ENCODE measurements around the gene FNBP1.

Gene FNBP1

GRCh38 chr9:129964901-129965734 lies 77.9 kb downstream of the FNBP1 start (continued):
- TF ChIP-seq ZNF146 (tag by site-specific recombination; IDR thresholded peaks at IDR 0.05) = no peak
- TF ChIP-seq ZNF629 (tag by site-specific recombination; IDR thresholded peaks at IDR 0.05) = no peak

GRCh38 chr9:129962889-129963703 lies 79.9 kb downstream of the FNBP1 start:
- H3K27ac ChIP-seq (ENCODE audit: extremely low read depth, low read depth, low read length) = no peak overlapping the region
- H3K4me3 ChIP-seq (ENCODE audit: low read depth, low read length) = peak overlapping the region; percentile 21
- H3K4me1 ChIP-seq (ENCODE audit: control insufficient read depth, insufficient read depth, low read length) = peaks cover 5% of the 10 kb centered on the region; the same call in 1 of the 2 replicates
- no peak for TF ChIP-seq ZNF549 (tag by site-specific recombination; IDR thresholded peaks at IDR 0.05)
- no peak for TF ChIP-seq ZNF175 (tag by site-specific recombination; IDR thresholded peaks at IDR 0.05)
- TF ChIP-seq SALL2 (tag by site-specific recombination; IDR thresholded peaks at IDR 0.05; ENCODE audit: borderline replicate concordance) = no peak
- TF ChIP-seq MEIS1 (CRISPR knock-in tag; IDR thresholded peaks at IDR 0.05; ENCODE audit: borderline replicate concordance) = 0 out of 2 replicates have a peak, but pooled peaks have one; percentile 23
- TF ChIP-seq PRDM1 (tag by site-specific recombination; IDR thresholded peaks at IDR 0.05) = peak; percentile 62
- peak; percentile 33; the same call in 1 of the 2 replicates for TF ChIP-seq ZNF362 (tag by site-specific recombination; IDR thresholded peaks at IDR 0.05)
- TF ChIP-seq YY1 (tag by site-specific recombination; IDR thresholded peaks at IDR 0.05) = no peak
- peaks cover 0 to 3% of the 10 kb centered on the region in 2 experiments; a peak in 2 of 3 replicates for H3K36me3 ChIP-seq (ENCODE audit: control insufficient read depth in 2 of 2, insufficient read depth in 1 of 2, low read length in 2 of 2)
- POLR2A ChIA-PET = interaction anchor here (1.2 kb wide), 1 partner anchor 11 kb away, joined by 3 read pairs; no protein-coding TSS in a partner anchor
- CTCF ChIA-PET = interaction anchor here (0.6 to 1.2 kb wide), 4 partner anchors 10 to 23 kb away, joined by 3 to 8 read pairs (median 4); no protein-coding TSS in a partner anchor
- no peaks in the 10 kb centered on the region for H3K9me3 ChIP-seq (ENCODE audit: control insufficient read depth, insufficient read depth, low read depth, low read length)

- Histone ChIP-seq H3K27ac (ENCODE audit: extremely low read depth, low read depth, low read length) (no peak overlapping the region), H3K4me1 (ENCODE audit: control insufficient read depth, insufficient read depth, low read length) (peaks cover 5% of the 10 kb centered on the region; the same call in 1 of the 2 replicates), H3K36me3 (ENCODE audit: control insufficient read depth in 2 of 2, insufficient read depth in 1 of 2, low read length in 2 of 2) (peaks cover 0 to 6% of the 10 kb centered on the region in 2 experiments; a peak in 2 of 3 replicates), H3K9me3 (ENCODE audit: control insufficient read depth, insufficient read depth, low read depth, low read length) (no peaks in the 10 kb centered on the region), H3K4me3 (ENCODE audit: low read depth, low read length) (no peak overlapping the region)
- CTCF ChIA-PET = interaction anchor here (1.1 kb wide), 1 partner anchor 10 kb away, joined by 4 read pairs; no protein-coding TSS in a partner anchor
- TF ChIP-seq ZNF610 (tag by site-specific recombination; IDR thresholded peaks at IDR 0.05; ENCODE audit: borderline replicate concordance) = no peak
- TF ChIP-seq HOXC10 (CRISPR knock-in tag; IDR thresholded peaks at IDR 0.05) = no peak
- no peak for TF ChIP-seq ZNF514 (tag by site-specific recombination; IDR thresholded peaks at IDR 0.05)
- TF ChIP-seq KLF7 (tag by site-specific recombination; IDR thresholded peaks at IDR 0.05; ENCODE audit: borderline replicate concordance) = no peak
- TF ChIP-seq MZF1 (tag by site-specific recombination; IDR thresholded peaks at IDR 0.05; ENCODE audit: borderline replicate concordance) = no peak
- TF ChIP-seq ZNF621 (tag by site-specific recombination; IDR thresholded peaks at IDR 0.05) = no peak
- no peak for TF ChIP-seq ZNF585B (tag by site-specific recombination; IDR thresholded peaks at IDR 0.05)
- no peak for TF ChIP-seq ZNF660 (tag by site-specific recombination; IDR thresholded peaks at IDR 0.05)
- TF ChIP-seq ZNF629 (tag by site-specific recombination; IDR thresholded peaks at IDR 0.05) = no peak
- POLR2A ChIA-PET = no interaction called here
These were observed 80.5 kb downstream of the FNBP1 start for GRCh38 chr9:129962451-129962864.
